ENCODE data around the gene SIGLEC7. TPM values are rescaled to one million over a fixed set of nuclear protein-coding genes. Genes with fewer than 3 reads are reported as not detected.
A peak's percentile ranks its signal among the peaks of the same experiment; 100 is the strongest.

The SIGLEC7 gene
- total RNA-seq, 1 donor from 2014 or later = not detected

GRCh38 chr19:51116736-51117286 is 25.3 kb upstream of the SIGLEC7 start:
- no peak for DNase-seq (ENCODE audit: low read depth, low spot score)

- DNase-seq (ENCODE audit: low read depth, low spot score) = no peak
Measured at GRCh38 chr19:51119101-51119500, 23.0 kb upstream of the SIGLEC7 start.

- no peak for DNase-seq (ENCODE audit: low read depth, low spot score)
Measured at GRCh38 chr19:51119611-51120010, 22.5 kb upstream of the SIGLEC7 start.

GRCh38 chr19:51120160-51120559 is 21.9 kb upstream of the SIGLEC7 start:
- no peak for DNase-seq (ENCODE audit: low read depth, low spot score)

GRCh38 chr19:51121257-51121656 is 20.8 kb upstream of the SIGLEC7 start:
- DNase-seq (ENCODE audit: low read depth, low spot score) = no peak

- no peak for DNase-seq (ENCODE audit: low read depth, low spot score)
Measured at GRCh38 chr19:51122112-51122981, 19.8 kb upstream of the SIGLEC7 start.

- DNase-seq (ENCODE audit: low read depth, low spot score) = no peak
Measured at GRCh38 chr19:51123381-51123800, 18.7 kb upstream of the SIGLEC7 start.

- no peak for DNase-seq (ENCODE audit: low read depth, low spot score)
Measured at GRCh38 chr19:51123802-51124201, 18.3 kb upstream of the SIGLEC7 start.

- DNase-seq (ENCODE audit: low read depth, low spot score) = no peak
Measured at GRCh38 chr19:51124216-51124615, 17.9 kb upstream of the SIGLEC7 start.

GRCh38 chr19:51124729-51125128 is 17.4 kb upstream of the SIGLEC7 start, which contains the start of gene SIGLEC9:
SIGLEC9 (plus strand) TSS chr19:51124906; CDS start chr19:51124975, 69 bp downstream.
- no peak for DNase-seq (ENCODE audit: low read depth, low spot score)

- DNase-seq (ENCODE audit: low read depth, low spot score) = no peak
Measured at GRCh38 chr19:51125421-51126075, 16.6 kb upstream of the SIGLEC7 start.

GRCh38 chr19:51127032-51127431 is 15.1 kb upstream of the SIGLEC7 start:
- no peak for DNase-seq (ENCODE audit: low read depth, low spot score)

- DNase-seq (ENCODE audit: low read depth, low spot score) = no peak
Measured at GRCh38 chr19:51127755-51128154, 14.3 kb upstream of the SIGLEC7 start.

- DNase-seq (ENCODE audit: low read depth, low spot score) = no peak
Measured at GRCh38 chr19:51128227-51128626, 13.9 kb upstream of the SIGLEC7 start.

- DNase-seq (ENCODE audit: low read depth, low spot score) = no peak
Measured at GRCh38 chr19:51129716-51130115, 12.4 kb upstream of the SIGLEC7 start.

GRCh38 chr19:51131780-51132680 is 10.1 kb upstream of the SIGLEC7 start:
- peak; percentile 75 for DNase-seq (ENCODE audit: low read depth, low spot score)

GRCh38 chr19:51135004-51135403 is 7.1 kb upstream of the SIGLEC7 start:
- no peak for DNase-seq (ENCODE audit: low read depth, low spot score)

- DNase-seq (ENCODE audit: low read depth, low spot score) = no peak
Measured at GRCh38 chr19:51135986-51136762, 5.9 kb upstream of the SIGLEC7 start.

GRCh38 chr19:51136851-51137551 is 5.1 kb upstream of the SIGLEC7 start:
- no peak for DNase-seq (ENCODE audit: low read depth, low spot score)
